ENCODE results near the gene CTAG1A.
"Not testable (repeated sequence)": the region's sequence is repeated elsewhere in the genome, so short reads cannot be mapped to it uniquely, and the experiment has no call there.

The CTAG1A gene

GRCh38 chrX:154575076-154575475 is 9.9 kb upstream of the CTAG1A start:
- DNase-seq = not testable (repeated sequence)

GRCh38 chrX:154582994-154583393 is 1.9 kb upstream of the CTAG1A start:
- DNase-seq = not testable (repeated sequence)

- DNase-seq = not testable (repeated sequence)
Measured at GRCh38 chrX:154590415-154590814, 5.5 kb downstream of the CTAG1A start.

- DNase-seq = no peak
Measured at GRCh38 chrX:154592505-154592904, 7.6 kb downstream of the CTAG1A start.

GRCh38 chrX:154593201-154593600 is 8.3 kb downstream of the CTAG1A start:
- DNase-seq = no peak

GRCh38 chrX:154594491-154594890 is 9.6 kb downstream of the CTAG1A start:
- no peak for DNase-seq

GRCh38 chrX:154595559-154596249 is 10.8 kb downstream of the CTAG1A start:
- DNase-seq = no peak

GRCh38 chrX:154596290-154596929 is 11.5 kb downstream of the CTAG1A start:
- no peak for DNase-seq

- no peak for DNase-seq
Measured at GRCh38 chrX:154597221-154597620, 12.3 kb downstream of the CTAG1A start.

- DNase-seq = no peak
Measured at GRCh38 chrX:154598656-154599055, 13.7 kb downstream of the CTAG1A start.

GRCh38 chrX:154599531-154599930 is 14.6 kb downstream of the CTAG1A start:
- DNase-seq = no peak

GRCh38 chrX:154600759-154601374 is 15.9 kb downstream of the CTAG1A start:
- no peak for DNase-seq

GRCh38 chrX:154602226-154602625 is 17.3 kb downstream of the CTAG1A start:
- DNase-seq = no peak

- no peak for DNase-seq
Measured at GRCh38 chrX:154602766-154603437, 18.0 kb downstream of the CTAG1A start.

GRCh38 chrX:154603438-154604430 is 18.8 kb downstream of the CTAG1A start:
- DNase-seq = no peak

GRCh38 chrX:154605566-154605965 is 20.6 kb downstream of the CTAG1A start:
- no peak for DNase-seq

GRCh38 chrX:154607370-154607769 is 22.4 kb downstream of the CTAG1A start:
- DNase-seq = peak; percentile 2

- DNase-seq = not testable (repeated sequence)
Measured at GRCh38 chrX:154607976-154608375, 23.0 kb downstream of the CTAG1A start.

- DNase-seq = not testable (repeated sequence)
Measured at GRCh38 chrX:154608823-154609222, 23.9 kb downstream of the CTAG1A start.

GRCh38 chrX:154611146-154611545 is 26.2 kb downstream of the CTAG1A start:
- DNase-seq = not testable (repeated sequence)

GRCh38 chrX:154613586-154613985 is 28.7 kb downstream of the CTAG1A start:
- DNase-seq = not testable (repeated sequence)

- DNase-seq = not testable (repeated sequence)
Measured at GRCh38 chrX:154619182-154619581, 34.2 kb downstream of the CTAG1A start, which contains the start of gene CTAG1B. CTAG1B (minus strand) TSS chrX:154619282; CDS start chrX:154619218, 64 bp downstream.

All from NCI-H510A treated with DMSO at 0.1 percent for 48 hours (cell line).